ENCODE results near the gene SGSM1. TPM values are rescaled to one million over a fixed set of nuclear protein-coding genes. Genes with fewer than 3 reads are reported as not detected.

SGSM1 gene
- total RNA-seq, 2 experiments from 2014 or later: 0.13 TPM; not detected in 1

GRCh38 chr22:24868979-24869378 lies 63.0 kb downstream of the SGSM1 start:
- TF ChIP-seq CTCF (IDR thresholded peaks at IDR 0.05): no peak
- Mint-ChIP-seq H3K4me1 (ENCODE audit: low read depth) (no peaks in the 10 kb centered on the region), H3K27ac (no peak overlapping the region), H3K9me3 (no peaks in the 10 kb centered on the region), H3K27me3 (peaks cover 1% of the 10 kb centered on the region), H3K36me3 (ENCODE audit: low read depth) (no peaks in the 10 kb centered on the region), H3K4me3 (no peak overlapping the region)
- DNase-seq (no peak), ATAC-seq (no peak)
- POLR2A ChIA-PET: no interaction called here
- intact Hi-C loops (cut with micrococcal nuclease): no loop called here
- CTCF ChIA-PET: no interaction called here

- Mint-ChIP-seq H3K4me1 (ENCODE audit: low read depth) (no peaks in the 10 kb centered on the region), H3K9me3 (no peaks in the 10 kb centered on the region), H3K27ac (no peak overlapping the region), H3K36me3 (ENCODE audit: low read depth) (no peaks in the 10 kb centered on the region), H3K27me3 (peaks cover 1% of the 10 kb centered on the region), H3K4me3 (no peak overlapping the region)
- TF ChIP-seq CTCF (IDR thresholded peaks at IDR 0.05): no peak
- ChIA-PET POLR2A (no interaction called here), CTCF (no interaction called here)
- ATAC-seq: no peak
- intact Hi-C loops (cut with micrococcal nuclease): no loop called here
- no peak for DNase-seq
These were observed 65.7 kb downstream of the SGSM1 start for GRCh38 chr22:24871611-24872205.

- H3K4me1 Mint-ChIP-seq (ENCODE audit: low read depth): no peaks in the 10 kb centered on the region
- TF ChIP-seq CTCF (IDR thresholded peaks at IDR 0.05): no peak
These were observed 67.2 kb downstream of the SGSM1 start for GRCh38 chr22:24873226-24873625.

GRCh38 chr22:24875862-24876506 lies 70.0 kb downstream of the SGSM1 start:
- ChIA-PET POLR2A (no interaction called here), CTCF (interaction anchor here (1.1 to 2.1 kb wide), 2 partner anchors 25 to 73 kb away, joined by 4 to 8 read pairs; no protein-coding TSS in a partner anchor)
- Mint-ChIP-seq H3K27me3 (peaks cover 1% of the 10 kb centered on the region), H3K9me3 (no peaks in the 10 kb centered on the region), H3K36me3 (ENCODE audit: low read depth) (no peaks in the 10 kb centered on the region), H3K27ac (no peak overlapping the region), H3K4me1 (ENCODE audit: low read depth) (no peaks in the 10 kb centered on the region), H3K4me3 (no peak overlapping the region)
- intact Hi-C loops (cut with micrococcal nuclease): no loop called here
- TF ChIP-seq CTCF (IDR thresholded peaks at IDR 0.05): no peak
- DNase-seq: peak; percentile 36
- ATAC-seq: no peak

More at GRCh38 chr22:24873226-24873625, 67.2 kb downstream of the SGSM1 start:
- ChIA-PET CTCF (interaction anchor here (0.7 kb wide), 1 partner anchor 37 kb away, joined by 3 read pairs; no protein-coding TSS in a partner anchor), POLR2A (no interaction called here)
- no peak overlapping the region for H3K27ac Mint-ChIP-seq
- no peaks in the 10 kb centered on the region for H3K36me3 Mint-ChIP-seq (ENCODE audit: low read depth)
- intact Hi-C loops (cut with micrococcal nuclease): no loop called here
- H3K9me3 Mint-ChIP-seq: no peaks in the 10 kb centered on the region
- peaks cover 1% of the 10 kb centered on the region for H3K27me3 Mint-ChIP-seq
- DNase-seq (no peak), ATAC-seq (no peak)
- H3K4me3 Mint-ChIP-seq: no peak overlapping the region

GRCh38 chr22:24876700-24877099 lies 70.7 kb downstream of the SGSM1 start:
- DNase-seq (no peak), ATAC-seq (no peak)
- no peak overlapping the region for H3K4me3 Mint-ChIP-seq
- H3K9me3 Mint-ChIP-seq: no peaks in the 10 kb centered on the region
- no peaks in the 10 kb centered on the region for H3K4me1 Mint-ChIP-seq (ENCODE audit: low read depth)
- ChIA-PET POLR2A (no interaction called here), CTCF (interaction anchor here (2.1 kb wide), 1 partner anchor 26 kb away, joined by 8 read pairs; no protein-coding TSS in a partner anchor)
- no peak overlapping the region for H3K27ac Mint-ChIP-seq
- intact Hi-C loops (cut with micrococcal nuclease): no loop called here
- no peaks in the 10 kb centered on the region for H3K27me3 Mint-ChIP-seq
- H3K36me3 Mint-ChIP-seq (ENCODE audit: low read depth): no peaks in the 10 kb centered on the region
- TF ChIP-seq CTCF (IDR thresholded peaks at IDR 0.05): no peak

Measured in activated CD8-positive, alpha-beta T cell treated with anti-CD3 and anti-CD28 coated beads for 36 hours (primary cell).